Gastrocnemius medialis (tissue), 4 donors: ENCODE results near the gene FAM131B.

Experiments
- CTCF ChIP-seq, 5 experiments: fragments of 450-650 bp in 3 of 5; fragments of 200-600 bp in 2 of 5; sonication (generic) in 2 of 5; IDR thresholded peaks in 4 of 5; conservative IDR thresholded peaks in 1 of 5; 1 replicate in 4 of 5; 2 replicates in 1 of 5; pipeline ENCODE4 v1.5.1; 2016 to 2019; ENCODE audit warnings: antibody characterized with exemption in 5 of 5, mild to moderate bottlenecking in 3 of 5, moderate library complexity in 3 of 5
- POLR2A ChIP-seq, 2 donors: fragments of 450-650 bp; IDR thresholded peaks; one replicate each; pipeline ENCODE4 v1.6.1; 2017; ENCODE audit warnings: antibody characterized with exemption in 2 of 2, mild to moderate bottlenecking in 2 of 2, moderate library complexity in 2 of 2

- TF ChIP-seq CTCF (IDR thresholded peaks at IDR 0.05 in 4 of 5, conservative IDR thresholded peaks at IDR 0.05 in 1 of 5) = no peak
- TF ChIP-seq POLR2A (IDR thresholded peaks at IDR 0.05) = no peak
These were observed 30.9 kb upstream of the FAM131B start for GRCh38 chr7:143393267-143394041.
